ENCODE results near the gene SASH3. TPM values are rescaled to one million over a fixed set of nuclear protein-coding genes. Genes with fewer than 3 reads are reported as not detected.

The SASH3 gene
- total RNA-seq, 1 experiment from 2014 or later: not detected

DNA sequence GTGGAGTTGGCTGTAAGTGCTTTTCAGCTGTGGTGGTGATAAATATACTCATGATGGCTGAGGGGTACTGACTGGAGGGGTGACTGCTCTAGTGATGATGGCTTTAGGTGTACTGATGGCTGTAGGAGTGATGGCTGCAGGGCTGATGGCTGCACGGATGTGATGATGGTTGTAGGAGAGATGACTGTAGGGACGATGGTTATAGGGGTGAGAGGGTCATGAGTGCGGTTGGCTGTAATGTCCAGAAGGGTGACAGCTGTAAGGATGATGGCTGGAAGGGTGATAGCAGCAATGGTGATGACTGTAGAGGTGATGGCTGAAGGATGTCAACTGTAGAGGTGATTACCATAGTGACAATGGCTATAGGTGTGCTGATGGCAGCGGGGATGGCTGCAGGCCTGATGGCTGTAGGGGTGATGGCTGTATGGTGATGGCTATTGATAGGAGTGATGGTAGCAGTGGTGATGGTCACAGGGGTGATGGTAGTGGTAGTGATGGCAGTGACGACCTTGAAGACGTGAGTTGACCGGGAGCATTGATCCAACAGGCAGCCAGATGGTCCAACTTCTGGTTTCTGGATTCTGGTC is 570 bp upstream of the SASH3 start:
- ChIA-PET CTCF (no interaction called here), POLR2A (ENCODE audit: low non-redundant PET) (interaction anchor here (0.6 kb wide), 1 partner anchor 65 kb away, joined by 3 read pairs; the partner anchor contains the start of gene ZDHHC9)
- no TSS peak for BruUV-seq (replicated peaks)
- H3K27ac ChIP-seq (ENCODE audit: low read depth, low read length, poor library complexity, severe bottlenecking): no peak overlapping the region
- TF ChIP-seq EZH2 (IDR thresholded peaks at IDR 0.05; ENCODE audit: borderline replicate concordance, low read depth, low read length, poor library complexity, severe bottlenecking) (no peak), CTCF (conservative IDR thresholded peaks at IDR 0.05; ENCODE audit: low read depth, low read length) (no peak)
- intact Hi-C loops (cut with micrococcal nuclease; ENCODE audit: unreplicated experiment): no loop called here
- no peaks in the 10 kb centered on the region for H3K27me3 ChIP-seq (replicated peaks; ENCODE audit: insufficient read depth, low read depth, low read length, poor library complexity)
- H3K36me3 ChIP-seq (ENCODE audit: insufficient read depth, low read length, poor library complexity, severe bottlenecking): no peaks in the 10 kb centered on the region
- no peak for DNase-seq (ENCODE audit: low spot score)
- H3K4me3 ChIP-seq (ENCODE audit: low read depth, low read length, poor library complexity, severe bottlenecking): no peak overlapping the region
- H3K9me3 ChIP-seq (ENCODE audit: low read depth, low read length, poor library complexity, severe bottlenecking): no peaks in the 10 kb centered on the region
- H3K4me1 ChIP-seq (ENCODE audit: insufficient read depth, low read length, poor library complexity, severe bottlenecking): no peaks in the 10 kb centered on the region

DNA sequence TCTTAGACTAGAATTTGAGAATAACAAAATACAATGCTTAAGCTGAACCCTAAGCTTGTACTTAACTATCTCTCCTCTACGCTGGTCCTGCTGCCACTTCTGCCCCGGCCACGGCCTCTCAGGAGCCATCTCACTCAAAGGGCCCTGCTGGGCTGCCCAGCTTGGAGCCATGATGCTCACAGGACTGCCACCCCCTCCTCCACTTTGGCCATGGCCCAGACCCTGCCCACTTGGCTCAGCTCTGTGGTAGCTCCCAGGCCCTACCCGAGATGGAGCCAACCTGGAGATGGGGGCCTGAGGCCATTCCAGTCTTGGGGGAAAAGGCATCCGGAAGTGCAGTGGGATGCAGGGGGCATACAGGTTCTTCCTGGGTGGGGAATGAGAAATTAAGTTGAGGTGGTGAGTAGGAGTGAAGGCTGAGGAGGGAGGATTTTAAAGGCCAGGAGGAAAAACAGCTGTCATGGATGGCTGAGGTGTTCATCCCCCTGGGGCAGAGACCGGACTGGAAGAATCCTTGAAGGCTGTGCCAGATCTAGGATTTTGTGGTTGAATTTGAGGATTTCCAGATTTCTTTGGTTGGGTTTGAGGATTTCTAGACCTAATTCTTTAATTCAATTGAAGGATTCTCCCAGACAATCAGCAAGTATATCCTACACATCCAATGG is 824 bp downstream of the SASH3 start:
- no peaks in the 10 kb centered on the region for H3K27me3 ChIP-seq (replicated peaks; ENCODE audit: insufficient read depth, low read depth, low read length, poor library complexity)
- H3K27ac ChIP-seq (ENCODE audit: low read depth, low read length, poor library complexity, severe bottlenecking): no peak overlapping the region
- H3K9me3 ChIP-seq (ENCODE audit: low read depth, low read length, poor library complexity, severe bottlenecking): no peaks in the 10 kb centered on the region
- BruUV-seq (replicated peaks): no TSS peak
- intact Hi-C loops (cut with micrococcal nuclease; ENCODE audit: unreplicated experiment): no loop called here
- ChIA-PET POLR2A (ENCODE audit: low non-redundant PET) (no interaction called here), CTCF (no interaction called here)
- DNase-seq (ENCODE audit: low spot score): no peak
- TF ChIP-seq CTCF (conservative IDR thresholded peaks at IDR 0.05; ENCODE audit: low read depth, low read length) (no peak), EZH2 (IDR thresholded peaks at IDR 0.05; ENCODE audit: borderline replicate concordance, low read depth, low read length, poor library complexity, severe bottlenecking) (no peak)
- H3K36me3 ChIP-seq (ENCODE audit: insufficient read depth, low read length, poor library complexity, severe bottlenecking): no peaks in the 10 kb centered on the region
- H3K4me1 ChIP-seq (ENCODE audit: insufficient read depth, low read length, poor library complexity, severe bottlenecking): no peaks in the 10 kb centered on the region
- no peak overlapping the region for H3K4me3 ChIP-seq (ENCODE audit: low read depth, low read length, poor library complexity, severe bottlenecking)

DNA sequence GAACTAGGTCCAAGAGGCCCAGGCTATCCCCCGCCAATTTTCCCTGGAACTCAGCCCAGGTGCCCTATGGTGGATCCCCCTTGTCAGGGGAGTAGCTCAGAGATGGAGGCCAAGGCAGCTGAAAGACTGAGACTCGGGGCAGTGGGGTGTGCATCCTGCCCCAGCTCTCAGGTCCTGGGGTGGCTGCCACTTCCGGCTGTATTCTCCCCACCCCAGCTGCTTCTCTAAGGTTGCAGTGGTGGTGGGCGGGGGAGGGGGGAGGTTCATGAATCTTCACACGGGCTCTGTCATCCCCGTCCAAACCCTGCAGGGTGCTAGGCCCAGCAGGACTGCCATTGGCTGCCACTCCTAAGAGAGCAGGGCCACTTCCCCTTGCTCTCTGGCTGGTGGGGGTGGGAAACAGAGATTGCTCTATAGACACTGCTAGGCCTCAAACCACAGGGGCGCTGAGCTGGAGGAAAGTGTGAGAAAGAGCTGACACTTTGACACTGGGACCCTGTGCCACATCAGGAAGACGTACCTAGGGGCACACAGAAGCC is 1.5 kb downstream of the SASH3 start:
- no peaks in the 10 kb centered on the region for H3K27me3 ChIP-seq (replicated peaks; ENCODE audit: insufficient read depth, low read depth, low read length, poor library complexity)
- TF ChIP-seq CTCF (conservative IDR thresholded peaks at IDR 0.05; ENCODE audit: low read depth, low read length): no peak
- TF ChIP-seq EZH2 (IDR thresholded peaks at IDR 0.05; ENCODE audit: borderline replicate concordance, low read depth, low read length, poor library complexity, severe bottlenecking): no peak
- BruUV-seq (replicated peaks): no TSS peak
- POLR2A ChIA-PET (ENCODE audit: low non-redundant PET): no interaction called here
- no peak overlapping the region for H3K27ac ChIP-seq (ENCODE audit: low read depth, low read length, poor library complexity, severe bottlenecking)
- H3K4me3 ChIP-seq (ENCODE audit: low read depth, low read length, poor library complexity, severe bottlenecking): no peak overlapping the region
- H3K9me3 ChIP-seq (ENCODE audit: low read depth, low read length, poor library complexity, severe bottlenecking): no peaks in the 10 kb centered on the region
- CTCF ChIA-PET: no interaction called here
- DNase-seq (ENCODE audit: low spot score): no peak
- H3K36me3 ChIP-seq (ENCODE audit: insufficient read depth, low read length, poor library complexity, severe bottlenecking): no peaks in the 10 kb centered on the region
- H3K4me1 ChIP-seq (ENCODE audit: insufficient read depth, low read length, poor library complexity, severe bottlenecking): no peaks in the 10 kb centered on the region
- intact Hi-C loops (cut with micrococcal nuclease; ENCODE audit: unreplicated experiment): no loop called here
